Activated effector memory CD4-positive, alpha-beta T cell treated with anti-CD3 and anti-CD28 coated beads, Interleukin-2, amount 50 U/mL, for 16 hours (primary cell): ENCODE data around the gene PRICKLE2.
"Not testable (repeated sequence)": the region's sequence is repeated elsewhere in the genome, so short reads cannot be mapped to it uniquely, and the experiment has no call there.

Experiments
- DNase-seq: peaks from one replicate; pipeline ENCODE4 v3.0.0-alpha.2; 2020

The PRICKLE2 gene

GRCh38 chr3:64093825-64094712, 131.2 kb downstream of the PRICKLE2 start:
- DNase-seq: no peak

- DNase-seq: no peak
Observed at GRCh38 chr3:64093211-64093610, 132.1 kb downstream of the PRICKLE2 start.

- no peak for DNase-seq
Observed at GRCh38 chr3:64091501-64091900, 133.8 kb downstream of the PRICKLE2 start.

- not testable (repeated sequence) for DNase-seq
Observed at GRCh38 chr3:64089386-64089785, 135.9 kb downstream of the PRICKLE2 start.

- DNase-seq: no peak
Observed at GRCh38 chr3:64088408-64089205, 136.7 kb downstream of the PRICKLE2 start.

- DNase-seq: no peak
Observed at GRCh38 chr3:64086479-64087252, 138.6 kb downstream of the PRICKLE2 start.

- DNase-seq: no peak
Observed at GRCh38 chr3:64084640-64085039, 140.6 kb downstream of the PRICKLE2 start.

- no peak for DNase-seq
Observed at GRCh38 chr3:64083575-64083974, 141.7 kb downstream of the PRICKLE2 start.

- no peak for DNase-seq
Observed at GRCh38 chr3:64082961-64083541, 142.2 kb downstream of the PRICKLE2 start.

GRCh38 chr3:64082411-64082810, 142.9 kb downstream of the PRICKLE2 start:
- no peak for DNase-seq

- DNase-seq: no peak
Observed at GRCh38 chr3:64081235-64081630, 144.0 kb downstream of the PRICKLE2 start.

GRCh38 chr3:64080616-64081234, 144.5 kb downstream of the PRICKLE2 start:
- no peak for DNase-seq

- no peak for DNase-seq
Observed at GRCh38 chr3:64079369-64080150, 145.7 kb downstream of the PRICKLE2 start.

GRCh38 chr3:64078966-64079365, 146.3 kb downstream of the PRICKLE2 start:
- no peak for DNase-seq

- no peak for DNase-seq
Observed at GRCh38 chr3:64074895-64075679, 150.2 kb downstream of the PRICKLE2 start.

- DNase-seq: no peak
Observed at GRCh38 chr3:64074060-64074459, 151.2 kb downstream of the PRICKLE2 start.

GRCh38 chr3:64073158-64073761, 152.0 kb downstream of the PRICKLE2 start:
- no peak for DNase-seq

GRCh38 chr3:64072126-64072525, 153.1 kb downstream of the PRICKLE2 start:
- no peak for DNase-seq

- DNase-seq: no peak
Observed at GRCh38 chr3:64070704-64071103, 154.6 kb downstream of the PRICKLE2 start.
